UCSD-AML1 (cell line): ENCODE data around the gene RSKR.
"Not testable (repeated sequence)": the region's sequence is repeated elsewhere in the genome, so short reads cannot be mapped to it uniquely, and the experiment has no call there.

Experiments used
- DNase-seq: peaks from one replicate; lab custom pipeline; 2025; ENCODE audit not compliant: unreplicated experiment; lab: John Stamatoyannopoulos, UW

RSKR gene

GRCh38 chr17:28579526-28579925 is 34.5 kb downstream of the RSKR start:
- no peak for DNase-seq

- DNase-seq, result no peak
These were observed 35.5 kb downstream of the RSKR start for GRCh38 chr17:28578246-28579195.

GRCh38 chr17:28577466-28577824 is 36.5 kb downstream of the RSKR start:
- no peak for DNase-seq

GRCh38 chr17:28576758-28577465 is 37.1 kb downstream of the RSKR start, which contains the start of gene ALDOC:
Gene ALDOC, minus strand, starts transcription at chr17:28576895. Its CDS starts 1,363 bp downstream, at chr17:28575532.
- peak; percentile 27 for DNase-seq

- DNase-seq, result not testable (repeated sequence)
These were observed 38.0 kb downstream of the RSKR start for GRCh38 chr17:28576016-28576415.

GRCh38 chr17:28575126-28575795 is 38.7 kb downstream of the RSKR start:
- DNase-seq, result no peak

- no peak for DNase-seq
These were observed 39.5 kb downstream of the RSKR start for GRCh38 chr17:28574526-28574925.

- DNase-seq, result no peak
These were observed 40.0 kb downstream of the RSKR start for GRCh38 chr17:28573966-28574480.

- DNase-seq, result no peak
These were observed 40.5 kb downstream of the RSKR start for GRCh38 chr17:28573521-28573920.

GRCh38 chr17:28573040-28573380 is 41.0 kb downstream of the RSKR start:
- DNase-seq, result no peak

GRCh38 chr17:28572259-28573039 is 41.5 kb downstream of the RSKR start:
- no peak for DNase-seq

- peak; percentile 95 for DNase-seq
These were observed 42.4 kb downstream of the RSKR start, which contains the start of gene PIGS for GRCh38 chr17:28571361-28572122. Gene PIGS, minus strand, starts transcription at chr17:28571524. Its CDS starts 28 bp downstream, at chr17:28571496.

- peak; percentile 42 for DNase-seq
These were observed 43.1 kb downstream of the RSKR start for GRCh38 chr17:28570716-28571360.

- no peak for DNase-seq
These were observed 44.5 kb downstream of the RSKR start for GRCh38 chr17:28569446-28569845.

- no peak for DNase-seq
These were observed 46.4 kb downstream of the RSKR start for GRCh38 chr17:28567604-28568003.

- DNase-seq, result no peak
These were observed 50.5 kb downstream of the RSKR start for GRCh38 chr17:28563475-28563874.
